Mammary epithelial cell (primary cell): Measurements from ENCODE around the gene FAM83C.

Experiments used
- EZH2 ChIP-seq: IDR thresholded peaks from 2 replicates; pipeline ENCODE4 v1.6.1; 2012; ENCODE audit warnings: low read length, inconsistent platforms, borderline replicate concordance
- TF ChIP-seq, protein P1 (sequence below), 2 donors: IDR thresholded peaks in 1 of 2; conservative IDR thresholded peaks in 1 of 2; 2 replicates each; pipeline ENCODE4 v1.5.1; 2011 to 2012; ENCODE audit warnings: inconsistent platforms in 2 of 2, low read length in 2 of 2, mild to moderate bottlenecking in 2 of 2, control low read depth in 1 of 2, low read depth in 1 of 2; ENCODE audit not compliant: insufficient read depth in 1 of 2; ENCODE audit errors: extremely low read depth in 1 of 2

- no peak for TF ChIP-seq EZH2
- TF ChIP-seq, protein P1, sequence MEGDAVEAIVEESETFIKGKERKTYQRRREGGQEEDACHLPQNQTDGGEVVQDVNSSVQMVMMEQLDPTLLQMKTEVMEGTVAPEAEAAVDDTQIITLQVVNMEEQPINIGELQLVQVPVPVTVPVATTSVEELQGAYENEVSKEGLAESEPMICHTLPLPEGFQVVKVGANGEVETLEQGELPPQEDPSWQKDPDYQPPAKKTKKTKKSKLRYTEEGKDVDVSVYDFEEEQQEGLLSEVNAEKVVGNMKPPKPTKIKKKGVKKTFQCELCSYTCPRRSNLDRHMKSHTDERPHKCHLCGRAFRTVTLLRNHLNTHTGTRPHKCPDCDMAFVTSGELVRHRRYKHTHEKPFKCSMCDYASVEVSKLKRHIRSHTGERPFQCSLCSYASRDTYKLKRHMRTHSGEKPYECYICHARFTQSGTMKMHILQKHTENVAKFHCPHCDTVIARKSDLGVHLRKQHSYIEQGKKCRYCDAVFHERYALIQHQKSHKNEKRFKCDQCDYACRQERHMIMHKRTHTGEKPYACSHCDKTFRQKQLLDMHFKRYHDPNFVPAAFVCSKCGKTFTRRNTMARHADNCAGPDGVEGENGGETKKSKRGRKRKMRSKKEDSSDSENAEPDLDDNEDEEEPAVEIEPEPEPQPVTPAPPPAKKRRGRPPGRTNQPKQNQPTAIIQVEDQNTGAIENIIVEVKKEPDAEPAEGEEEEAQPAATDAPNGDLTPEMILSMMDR (conservative IDR thresholded peaks at IDR 0.05 in 1 of 2, IDR thresholded peaks at IDR 0.05 in 1 of 2; ENCODE audit: extremely low read depth in 1 of 2, insufficient read depth in 1 of 2, low read depth in 1 of 2, low read length in 2 of 2), result no peak
These were observed 7.0 kb downstream of the FAM83C start for GRCh38 chr20:35284992-35285805.
